ENCODE measurements around the gene RNF213.
"Not testable (repeated sequence)": the region's sequence is repeated elsewhere in the genome, so short reads cannot be mapped to it uniquely, and the experiment has no call there.

RNF213 gene

GRCh38 chr17:80295146-80295545 is 34.5 kb downstream of the RNF213 start:
- no peak for DNase-seq

GRCh38 chr17:80295559-80295958 is 34.9 kb downstream of the RNF213 start:
- DNase-seq: no peak

- no peak for DNase-seq
These were observed 35.6 kb downstream of the RNF213 start for GRCh38 chr17:80296221-80296620.

GRCh38 chr17:80297996-80298560 is 37.4 kb downstream of the RNF213 start:
- no peak for DNase-seq

GRCh38 chr17:80299350-80300100 is 38.9 kb downstream of the RNF213 start:
- not testable (repeated sequence) for DNase-seq

- not testable (repeated sequence) for DNase-seq
These were observed 40.1 kb downstream of the RNF213 start for GRCh38 chr17:80300756-80301155.

GRCh38 chr17:80303824-80304223 is 43.2 kb downstream of the RNF213 start:
- no peak for DNase-seq

- no peak for DNase-seq
These were observed 47.5 kb downstream of the RNF213 start for GRCh38 chr17:80307994-80308691.

GRCh38 chr17:80308692-80309517 is 48.3 kb downstream of the RNF213 start:
- no peak for DNase-seq

- DNase-seq: no peak
These were observed 50.7 kb downstream of the RNF213 start for GRCh38 chr17:80311216-80311827.

GRCh38 chr17:80312621-80313135 is 52.0 kb downstream of the RNF213 start:
- DNase-seq: no peak

GRCh38 chr17:80313160-80313829 is 52.6 kb downstream of the RNF213 start:
- no peak for DNase-seq

GRCh38 chr17:80313946-80314345 is 53.3 kb downstream of the RNF213 start:
- DNase-seq: not testable (repeated sequence)

GRCh38 chr17:80315517-80316182 is 55.0 kb downstream of the RNF213 start:
- no peak for DNase-seq

GRCh38 chr17:80316431-80316830 is 55.8 kb downstream of the RNF213 start:
- DNase-seq: no peak

GRCh38 chr17:80316927-80317705 is 56.5 kb downstream of the RNF213 start:
- no peak for DNase-seq

GRCh38 chr17:80317706-80317980 is 57.0 kb downstream of the RNF213 start:
- no peak for DNase-seq

- DNase-seq: no peak
These were observed 57.5 kb downstream of the RNF213 start for GRCh38 chr17:80318166-80318565.

GRCh38 chr17:80319262-80319998 is 58.8 kb downstream of the RNF213 start:
- DNase-seq: no peak

- no peak for DNase-seq
These were observed 59.3 kb downstream of the RNF213 start for GRCh38 chr17:80319999-80320344.

Data from fibroblast of skin of abdomen (primary cell).